GM21447 (cell line): ENCODE measurements around the gene TNP1.

ENCODE experiments used
- ATAC-seq: cut with Tn5 transposase; IDR thresholded peaks from one replicate; pipeline ENCODE4 v1.9.1; 2021; ENCODE audit not compliant: unreplicated experiment

TNP1 gene

GRCh38 chr2:216842636-216843035 is 17.2 kb downstream of the TNP1 start:
- no peak for ATAC-seq

DNA sequence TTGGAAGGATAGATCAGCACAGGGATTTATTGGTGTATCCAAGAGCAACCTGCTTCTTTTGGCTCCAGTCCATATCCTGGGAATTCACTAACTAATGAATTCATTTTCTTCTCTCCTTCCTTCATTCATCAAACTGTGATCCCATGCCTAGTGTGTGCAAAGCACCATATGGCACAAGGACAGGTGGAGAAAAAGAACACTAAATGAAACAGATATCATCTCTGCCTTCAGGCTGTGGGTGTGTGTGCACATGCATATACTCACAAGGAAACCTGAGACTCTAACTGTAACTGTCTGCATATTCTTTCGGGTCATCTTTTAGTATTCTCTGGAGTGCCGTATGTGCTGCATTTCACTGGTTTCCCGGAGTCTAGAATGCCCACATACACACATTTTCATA is 20.2 kb downstream of the TNP1 start:
- ATAC-seq, result no peak

DNA sequence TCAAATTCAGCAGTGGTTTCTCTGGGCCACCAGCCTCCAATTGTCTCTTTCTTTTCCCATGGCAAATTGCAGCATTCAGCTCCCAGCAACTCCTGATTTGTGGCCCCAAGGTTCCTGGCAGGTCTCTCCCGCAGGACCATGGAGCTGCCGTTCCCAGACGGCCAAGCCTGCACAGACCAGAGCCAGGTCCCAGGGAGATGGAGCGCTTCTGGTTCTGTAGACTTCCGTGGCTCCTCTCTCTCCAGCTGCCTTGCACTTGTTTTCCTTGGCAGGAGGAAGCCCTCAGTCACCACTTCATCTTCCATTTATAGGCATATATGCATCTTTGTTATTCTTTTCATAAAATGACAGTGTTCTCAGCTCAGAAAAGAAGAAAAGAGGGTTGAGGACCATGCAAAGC is 21.7 kb downstream of the TNP1 start:
- ATAC-seq, result no peak

GRCh38 chr2:216837740-216838139 is 22.1 kb downstream of the TNP1 start:
- ATAC-seq, result no peak

DNA sequence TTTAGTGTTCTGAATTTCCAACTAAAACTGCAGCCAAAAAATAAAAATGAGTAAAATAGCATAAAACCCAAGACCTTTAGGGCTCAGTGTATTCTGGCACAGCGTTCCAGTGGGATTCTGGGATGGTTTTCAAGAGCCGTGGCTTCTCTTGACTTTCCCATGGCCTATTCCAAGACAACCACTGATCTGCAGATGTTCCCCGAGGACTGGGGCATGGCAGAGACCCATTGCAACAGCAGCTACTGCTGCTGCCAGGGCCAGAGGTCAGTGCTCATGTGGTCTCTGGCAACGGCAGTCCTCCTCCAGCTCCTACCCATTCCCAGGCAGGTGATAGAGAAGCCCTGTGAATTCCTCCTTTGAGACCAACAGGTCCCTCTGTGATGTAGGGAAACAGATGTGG is 26.8 kb downstream of the TNP1 start:
- ATAC-seq, result no peak

DNA sequence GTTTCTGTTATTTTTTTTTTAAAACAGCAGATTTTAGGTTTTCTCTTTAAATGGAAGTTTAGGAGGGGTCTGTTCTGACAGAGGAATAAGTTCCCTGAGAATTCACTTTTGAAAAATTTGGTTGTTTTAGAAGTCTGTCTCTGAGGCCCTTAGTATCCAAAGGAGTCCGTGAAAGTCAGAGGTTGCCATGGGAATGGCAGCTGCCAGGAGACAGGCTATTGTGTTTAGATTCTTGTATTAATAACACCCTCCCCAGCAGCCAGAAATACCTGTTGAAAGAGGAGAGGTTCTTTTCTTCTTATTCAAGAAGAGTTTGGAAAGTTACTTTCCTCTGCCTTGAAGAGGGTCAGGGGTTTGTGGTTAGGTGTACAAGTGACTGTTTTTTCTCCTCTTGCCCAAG is 29.5 kb downstream of the TNP1 start:
- ATAC-seq, result no peak

DNA sequence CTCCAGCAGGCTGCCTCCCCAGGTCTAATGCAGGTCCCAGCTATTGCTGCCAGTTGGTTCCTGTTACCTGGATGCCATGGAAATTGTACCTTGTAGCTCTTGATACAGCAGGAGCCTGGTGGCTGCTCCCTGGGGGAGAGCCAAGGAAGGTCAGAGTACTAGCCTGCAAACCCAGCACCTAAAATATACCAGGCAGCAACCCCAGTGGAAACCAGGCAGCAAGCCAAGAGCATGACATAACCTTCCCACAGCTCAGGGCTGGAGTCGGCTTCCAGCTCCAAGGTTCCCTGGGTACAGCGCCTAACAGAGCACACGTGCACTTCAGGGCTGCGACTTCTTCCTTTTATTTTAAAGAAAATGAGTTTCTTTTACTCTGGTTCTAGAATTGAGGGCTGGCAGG is 30.3 kb downstream of the TNP1 start:
- no peak for ATAC-seq

DNA sequence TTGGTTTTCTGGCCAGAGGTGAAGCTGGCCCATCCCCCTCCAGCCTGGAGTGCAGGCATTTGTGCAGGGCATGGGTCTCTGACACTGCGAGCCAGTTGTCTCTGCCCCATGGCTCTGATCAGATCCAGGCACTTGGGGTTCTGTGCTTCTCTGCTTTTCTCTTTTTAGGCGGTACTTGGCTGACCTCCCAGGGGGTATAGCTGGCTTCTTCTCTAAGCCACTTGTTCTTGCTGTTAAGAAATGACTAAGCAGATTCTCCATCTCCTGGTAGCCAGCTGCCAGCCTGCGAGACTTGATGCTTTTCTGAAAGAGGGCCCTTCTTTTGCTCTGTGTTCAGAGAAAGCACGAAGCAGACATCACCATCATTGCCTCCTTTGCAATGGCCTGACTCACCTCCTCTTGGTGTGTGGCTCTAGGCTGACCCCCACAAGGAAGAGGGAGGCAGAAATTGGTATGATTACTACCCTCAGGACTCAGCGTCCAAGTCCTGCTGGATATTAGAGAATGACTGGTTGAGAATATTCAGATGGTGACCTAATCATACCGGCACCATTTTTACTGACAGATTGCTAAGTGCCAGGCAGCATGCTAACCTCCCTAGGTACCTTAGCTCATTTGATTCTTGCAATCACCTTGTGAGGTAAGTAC is 32.7 kb downstream of the TNP1 start:
- ATAC-seq, result no peak

DNA sequence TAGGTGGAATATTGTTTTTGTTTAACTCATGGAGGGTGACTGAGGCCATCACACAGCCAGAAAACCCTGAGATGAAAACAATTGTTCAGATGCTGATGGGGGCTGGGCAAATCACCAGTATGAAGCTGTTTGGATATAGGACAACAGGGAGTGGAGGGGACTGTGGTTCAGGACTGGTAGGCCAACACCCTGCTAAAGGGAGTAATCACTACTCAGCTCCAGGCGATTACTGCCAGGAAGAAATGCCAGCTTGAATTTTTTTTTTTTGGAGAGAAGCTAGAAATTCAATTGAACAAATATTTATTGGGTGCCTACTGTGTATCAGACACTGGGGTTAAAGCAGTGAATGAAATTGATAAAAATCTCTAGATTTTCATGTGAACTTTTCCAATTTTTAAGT is 37.4 kb downstream of the TNP1 start:
- ATAC-seq, result no peak

- no peak for ATAC-seq
These were observed 39.2 kb downstream of the TNP1 start for GRCh38 chr2:216820709-216821108.

DNA sequence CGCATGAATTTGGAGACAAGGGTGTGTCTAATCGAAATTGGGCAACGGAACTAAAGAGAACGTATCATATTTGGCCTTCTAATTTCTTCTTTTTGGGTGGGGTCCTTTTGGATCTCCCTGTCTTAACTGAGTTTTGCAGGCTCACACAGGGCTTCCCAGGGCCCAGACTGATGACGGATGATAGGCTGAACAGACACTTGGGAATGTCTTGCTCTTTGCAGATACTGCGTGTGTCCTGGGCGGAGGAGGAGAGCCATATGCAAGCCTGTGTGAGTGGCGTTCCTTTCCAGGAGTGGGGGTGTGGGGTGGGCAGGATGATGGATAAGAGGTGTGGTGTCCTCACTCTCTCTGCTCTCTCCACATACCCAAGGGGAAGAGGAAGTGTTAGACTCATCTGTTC is 40.1 kb downstream of the TNP1 start:
- no peak for ATAC-seq

DNA sequence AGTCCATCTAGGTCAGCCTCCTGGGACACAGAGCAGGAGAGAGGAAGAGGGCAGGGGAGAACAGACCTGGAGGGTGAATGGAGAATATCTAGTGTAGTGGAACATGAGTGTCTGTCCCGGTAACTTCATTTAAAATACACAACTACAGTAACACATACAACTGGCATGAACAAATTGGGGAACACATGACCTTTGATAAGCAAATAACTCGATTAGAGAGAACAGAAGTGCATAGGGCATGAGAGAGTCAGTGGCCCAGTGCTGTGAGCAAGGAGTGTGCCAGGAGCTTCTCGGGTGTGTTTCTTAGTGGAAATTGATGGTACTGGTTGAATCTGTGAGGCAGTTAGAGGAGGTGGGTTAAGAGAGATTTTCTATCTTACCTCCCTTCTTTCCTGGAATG is 40.8 kb downstream of the TNP1 start:
- no peak for ATAC-seq

- ATAC-seq, result no peak
These were observed 49.3 kb downstream of the TNP1 start for GRCh38 chr2:216810399-216811160.
